ENCODE results near the gene LPCAT3.

Gene LPCAT3

DNA sequence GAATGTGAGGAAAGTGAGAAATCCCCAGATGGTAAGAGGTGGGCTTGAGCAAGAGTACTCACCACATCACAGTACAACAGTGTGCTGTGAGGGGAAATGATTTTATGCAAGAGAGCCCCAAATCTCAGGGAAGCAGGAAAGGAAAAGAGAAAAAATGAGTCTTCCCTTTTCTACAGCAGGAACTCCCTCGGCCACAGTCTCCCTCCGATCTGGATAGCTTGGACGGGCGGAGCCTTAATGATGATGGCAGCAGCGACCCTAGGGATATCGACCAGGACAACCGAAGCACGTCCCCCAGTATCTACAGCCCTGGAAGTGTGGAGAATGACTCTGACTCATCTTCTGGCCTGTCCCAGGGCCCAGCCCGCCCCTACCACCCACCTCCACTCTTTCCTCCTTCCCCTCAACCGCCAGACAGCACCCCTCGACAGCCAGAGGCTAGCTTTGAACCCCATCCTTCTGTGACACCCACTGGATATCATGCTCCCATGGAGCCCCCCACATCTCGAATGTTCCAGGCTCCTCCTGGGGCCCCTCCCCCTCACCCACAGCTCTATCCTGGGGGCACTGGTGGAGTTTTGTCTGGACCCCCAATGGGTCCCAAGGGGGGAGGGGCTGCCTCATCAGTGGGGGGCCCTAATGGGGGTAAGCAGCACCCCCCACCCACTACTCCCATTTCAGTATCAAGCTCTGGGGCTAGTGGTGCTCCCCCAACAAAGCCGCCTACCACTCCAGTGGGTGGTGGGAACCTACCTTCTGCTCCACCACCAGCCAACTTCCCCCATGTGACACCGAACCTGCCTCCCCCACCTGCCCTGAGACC is 82.7 kb downstream of the LPCAT3 start:
- no peak for DNase-seq

DNA sequence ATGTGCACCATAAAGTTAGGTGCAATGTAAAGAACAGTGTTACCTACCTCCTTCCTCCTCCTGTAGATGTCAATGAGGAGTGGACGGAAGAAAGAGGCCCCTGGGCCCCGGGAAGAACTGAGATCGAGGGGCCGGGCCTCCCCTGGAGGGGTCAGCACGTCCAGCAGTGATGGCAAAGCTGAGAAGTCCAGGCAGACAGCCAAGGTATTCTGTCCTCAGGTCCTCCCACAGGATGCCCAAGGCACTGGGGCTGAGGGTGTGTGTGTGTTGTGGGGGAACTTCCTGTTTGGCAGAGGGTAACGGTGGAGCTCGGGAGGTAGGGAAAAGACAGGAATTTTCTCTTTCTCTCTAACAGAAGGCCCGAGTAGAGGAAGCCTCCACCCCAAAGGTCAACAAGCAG is 84.2 kb downstream of the LPCAT3 start:
- DNase-seq = no peak

DNA sequence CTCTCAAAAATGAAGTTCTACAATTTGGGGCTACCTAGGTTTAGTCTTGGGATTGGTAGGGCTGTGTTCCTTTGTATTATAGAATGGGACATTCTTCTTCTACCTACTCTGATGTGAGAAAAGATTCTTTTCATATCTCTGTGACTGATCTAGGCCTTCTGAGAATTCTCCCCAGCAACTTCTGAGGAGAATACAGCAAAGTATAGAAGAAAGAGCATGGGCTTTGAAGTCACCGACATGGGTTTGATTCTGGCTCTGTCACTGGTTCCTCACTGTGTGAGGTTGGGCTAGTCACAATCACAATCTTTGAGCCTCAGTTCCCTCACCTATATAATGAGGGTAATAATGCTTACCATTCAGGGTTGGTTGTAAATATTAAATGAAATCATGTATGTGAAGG is 85.5 kb downstream of the LPCAT3 start:
- DNase-seq = no peak

DNA sequence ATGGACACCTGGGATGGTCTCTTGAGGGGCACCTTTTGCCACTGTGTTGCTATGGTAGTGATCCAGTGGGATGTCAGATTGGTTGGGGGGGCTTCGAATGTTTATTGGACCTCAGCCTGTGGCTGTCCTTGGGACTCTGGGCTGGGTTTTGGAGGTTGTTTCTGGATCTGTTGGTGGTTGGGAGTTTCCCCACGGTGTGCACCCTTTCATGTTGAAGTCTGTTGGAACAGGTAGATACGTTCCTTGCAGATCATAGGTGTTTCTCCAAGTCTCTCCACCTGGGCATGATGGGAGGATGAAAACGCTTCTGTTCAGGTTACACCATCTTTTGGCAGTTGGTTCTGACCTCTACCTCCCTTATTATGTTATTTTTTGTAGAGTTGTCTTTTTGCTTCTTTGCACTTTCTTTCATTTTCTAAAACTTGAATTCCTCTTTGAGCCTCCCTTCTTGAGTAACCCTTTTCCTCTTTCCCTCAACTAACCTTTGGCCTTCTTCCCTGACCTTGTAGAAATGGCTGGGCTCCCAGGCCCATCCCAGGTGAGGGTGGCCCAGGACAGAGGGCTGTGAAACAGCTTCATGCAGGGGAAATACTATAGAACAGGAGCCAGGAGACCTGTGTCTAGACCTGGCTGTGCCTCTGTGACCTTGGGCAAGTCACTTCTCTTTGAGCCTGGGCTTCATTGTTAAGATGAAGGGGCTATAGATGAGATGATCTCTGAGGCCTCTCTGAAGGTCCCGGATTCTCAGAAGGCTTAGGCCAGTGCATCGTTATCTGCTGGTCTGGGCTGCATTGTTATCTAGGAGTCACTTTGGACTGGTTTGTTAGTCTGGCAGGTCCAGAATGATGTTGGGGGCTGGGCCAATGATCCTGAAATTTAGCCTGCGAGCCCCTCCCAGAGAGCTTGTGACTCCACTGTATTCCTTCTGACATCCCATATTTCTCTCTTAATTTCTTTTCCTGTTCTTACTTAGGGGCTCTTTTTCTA is 88.5 kb downstream of the LPCAT3 start:
- no peak for DNase-seq

DNA sequence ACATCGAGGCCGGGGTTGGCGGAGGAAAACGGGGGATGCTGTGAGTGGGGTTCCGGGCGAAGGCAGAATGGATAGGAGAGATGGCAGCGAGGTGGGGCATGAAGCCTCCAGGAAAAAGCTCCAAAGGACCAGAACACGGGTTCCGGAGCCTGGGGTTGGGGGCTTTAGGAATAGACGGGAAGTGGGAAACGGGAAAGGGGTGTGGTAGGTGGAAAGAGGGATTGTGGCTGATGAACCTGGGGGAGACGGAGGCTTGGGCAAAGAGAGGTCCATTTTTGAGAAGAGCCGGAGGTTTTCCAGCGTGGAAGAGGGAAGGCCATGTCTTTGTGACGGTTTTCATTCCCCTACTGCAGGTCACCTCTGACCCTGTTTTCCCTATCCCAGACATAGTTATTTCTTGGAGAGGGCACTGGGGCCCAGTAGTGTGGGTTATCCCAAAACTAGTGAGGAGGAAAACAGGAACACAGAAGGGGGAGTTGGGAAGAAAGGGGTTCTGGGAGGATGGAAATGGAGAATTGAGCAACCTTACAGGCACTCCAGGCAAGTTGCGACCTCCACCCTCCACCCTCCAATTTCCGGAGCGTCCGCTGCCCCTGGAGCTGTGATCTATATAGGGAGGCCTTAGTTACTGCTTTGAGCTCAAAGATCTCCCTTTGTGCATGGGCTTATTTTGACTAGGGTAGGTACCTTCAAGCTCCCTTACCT is 89.4 kb downstream of the LPCAT3 start:
- no peak for DNase-seq

DNA sequence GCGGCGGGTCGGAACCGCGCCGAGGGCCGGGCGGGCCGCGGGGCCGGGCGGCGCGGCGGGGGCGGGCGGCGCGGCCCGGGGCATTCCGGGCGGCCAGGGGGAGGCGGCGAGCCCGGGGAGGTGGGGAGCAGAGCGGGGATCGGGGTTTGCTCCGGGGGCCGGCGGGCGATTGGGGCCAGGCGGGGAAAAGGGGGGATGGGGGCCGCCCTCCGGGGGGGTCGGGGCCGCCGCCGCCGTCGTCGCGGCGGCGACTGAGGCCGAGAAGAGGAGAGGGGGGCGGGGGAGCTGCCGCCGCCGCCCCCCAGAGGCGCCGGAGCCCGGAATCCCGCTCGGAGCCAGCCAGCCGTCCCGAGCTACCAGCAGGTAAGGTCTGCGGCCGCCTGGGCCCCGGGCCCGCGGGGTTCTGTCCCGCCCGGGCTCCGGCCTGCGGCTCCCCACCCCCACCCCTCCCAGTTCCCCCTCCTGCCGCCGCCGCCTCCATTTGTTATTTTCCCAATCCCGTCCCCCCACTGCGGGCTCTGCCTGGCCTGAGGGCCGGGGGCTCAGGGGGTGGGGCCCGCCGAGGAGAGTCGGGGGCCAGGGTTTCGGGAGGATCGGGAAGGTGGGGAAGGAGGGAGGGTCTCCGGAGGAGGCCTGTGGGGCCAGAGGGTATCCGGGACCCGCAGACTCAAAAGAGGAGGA is 90.1 kb downstream of the LPCAT3 start:
- DNase-seq = no peak

DNA sequence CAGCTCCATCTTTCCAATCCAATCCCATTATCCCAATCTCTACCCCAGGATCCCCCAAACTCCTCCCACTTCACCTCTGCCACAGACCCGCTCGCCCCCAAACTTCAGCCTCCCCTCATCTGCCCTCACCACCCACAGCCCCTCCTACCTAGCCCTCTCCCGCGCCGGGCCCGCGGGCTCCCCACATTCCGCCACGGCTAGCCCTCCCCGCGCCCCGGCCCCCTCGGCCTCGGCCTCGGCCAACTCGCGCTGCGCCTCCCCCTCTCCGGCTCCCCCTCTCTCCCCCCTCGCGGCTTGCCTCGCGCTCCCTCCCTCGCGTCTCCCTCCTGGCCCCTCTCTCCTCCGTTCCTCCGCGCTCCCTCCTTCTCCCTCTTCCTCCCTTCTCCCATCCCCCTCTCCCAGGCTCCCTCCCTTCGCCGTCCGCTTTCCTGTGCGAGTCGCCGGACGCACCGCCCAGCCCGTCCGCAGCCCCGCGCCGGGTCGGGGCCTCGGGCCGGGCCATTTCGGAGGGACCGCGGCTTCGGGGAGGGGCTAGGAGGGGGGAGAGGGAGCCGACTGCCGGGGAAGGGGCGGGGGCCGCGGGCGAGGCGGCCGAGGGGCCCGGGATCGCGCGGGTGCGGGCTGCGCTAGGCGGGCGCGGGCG is 90.8 kb downstream of the LPCAT3 start, which contains the start of gene ATN1:
ATN1 (plus strand) TSS at position 581 of the 643 bp plus-strand sequence. CDS start 6,043 bp downstream, outside the sequence.
- DNase-seq = no peak

All from KG1 (cell line).